ENCODE measurements around the gene DACT2. TPM values are rescaled to one million over a fixed set of nuclear protein-coding genes. Genes with fewer than 3 reads are reported as not detected.

DACT2 gene
- total and polyA plus RNA-seq, 10 donors, result 0.04 to 0.09 TPM; not detected in 8

- peaks cover 0 to 40% (median 6%) of the 10 kb centered on the region in 7 donors for H3K27me3 ChIP-seq (replicated peaks in 1 of 7)
- no peak overlapping the region for H3K4me3 ChIP-seq
- H3K9me3 ChIP-seq, result no peaks in the 10 kb centered on the region
- 73 to 82% (median 76%) methylated on average over 8 of the region's 8 CpGs for WGBS, 5 donors
- DNase-seq, result no peak
- H3K27ac ChIP-seq, result no peak overlapping the region
- TF ChIP-seq POLR2A (IDR thresholded peaks at IDR 0.05) (no peak), POLR2AphosphoS5 (IDR thresholded peaks at IDR 0.05) (no peak)
- TF ChIP-seq, protein P1, sequence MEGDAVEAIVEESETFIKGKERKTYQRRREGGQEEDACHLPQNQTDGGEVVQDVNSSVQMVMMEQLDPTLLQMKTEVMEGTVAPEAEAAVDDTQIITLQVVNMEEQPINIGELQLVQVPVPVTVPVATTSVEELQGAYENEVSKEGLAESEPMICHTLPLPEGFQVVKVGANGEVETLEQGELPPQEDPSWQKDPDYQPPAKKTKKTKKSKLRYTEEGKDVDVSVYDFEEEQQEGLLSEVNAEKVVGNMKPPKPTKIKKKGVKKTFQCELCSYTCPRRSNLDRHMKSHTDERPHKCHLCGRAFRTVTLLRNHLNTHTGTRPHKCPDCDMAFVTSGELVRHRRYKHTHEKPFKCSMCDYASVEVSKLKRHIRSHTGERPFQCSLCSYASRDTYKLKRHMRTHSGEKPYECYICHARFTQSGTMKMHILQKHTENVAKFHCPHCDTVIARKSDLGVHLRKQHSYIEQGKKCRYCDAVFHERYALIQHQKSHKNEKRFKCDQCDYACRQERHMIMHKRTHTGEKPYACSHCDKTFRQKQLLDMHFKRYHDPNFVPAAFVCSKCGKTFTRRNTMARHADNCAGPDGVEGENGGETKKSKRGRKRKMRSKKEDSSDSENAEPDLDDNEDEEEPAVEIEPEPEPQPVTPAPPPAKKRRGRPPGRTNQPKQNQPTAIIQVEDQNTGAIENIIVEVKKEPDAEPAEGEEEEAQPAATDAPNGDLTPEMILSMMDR (IDR thresholded peaks at IDR 0.05 in 8 of 11, conservative IDR thresholded peaks at IDR 0.05 in 3 of 11), result no peak
- intact Hi-C loops (cut with DNase I; ENCODE audit: low total_unique reads), result loop anchor here (10.0 kb wide), 1 partner anchor 197 kb away; no protein-coding TSS in a partner anchor
- no peaks in the 10 kb centered on the region for H3K36me3 ChIP-seq
- H3K4me1 ChIP-seq, result no peaks in the 10 kb centered on the region
Observed at GRCh38 chr6:168341280-168341900, 21.8 kb upstream of the DACT2 start.

GRCh38 chr6:168340819-168341218 lies 21.2 kb upstream of the DACT2 start:
- TF ChIP-seq POLR2AphosphoS5 (IDR thresholded peaks at IDR 0.05) (no peak), POLR2A (IDR thresholded peaks at IDR 0.05) (no peak)
- TF ChIP-seq, protein P1 (IDR thresholded peaks at IDR 0.05 in 8 of 11, conservative IDR thresholded peaks at IDR 0.05 in 3 of 11), result no peak
- 89 to 95% (median 92%) methylated on average over 4 to 10 of the region's 10 CpGs for WGBS, 5 donors

DNA sequence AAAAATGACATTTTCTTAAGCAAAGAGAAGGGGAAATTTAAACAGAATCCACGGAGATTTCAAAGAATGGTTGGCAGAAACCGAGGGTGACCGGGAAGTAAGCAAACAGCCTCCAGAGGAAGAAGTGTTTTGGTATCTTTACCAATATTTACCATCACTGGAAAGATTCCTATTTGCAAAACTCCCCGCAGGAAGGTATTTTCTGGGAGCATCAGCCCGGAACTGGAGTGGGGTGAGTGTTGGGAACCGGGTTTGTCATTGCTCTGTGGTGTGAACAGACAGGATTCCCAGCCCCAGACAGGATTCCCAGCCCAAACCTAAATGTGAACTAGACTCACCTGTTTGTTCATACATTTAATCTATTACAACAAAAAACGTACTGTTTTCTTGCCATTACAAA lies 19.2 kb upstream of the DACT2 start:
- H3K4me3 ChIP-seq, result no peak overlapping the region
- WGBS, 5 donors, result 64 to 85% (median 81%) methylated on average over 7 of the region's 7 CpGs
- intact Hi-C loops (cut with DNase I; ENCODE audit: low total_unique reads), result no loop called here
- no peaks in the 10 kb centered on the region for H3K4me1 ChIP-seq
- no peaks in the 10 kb centered on the region for H3K9me3 ChIP-seq
- H3K27ac ChIP-seq, result no peak overlapping the region
- TF ChIP-seq, protein P1 (IDR thresholded peaks at IDR 0.05 in 8 of 11, conservative IDR thresholded peaks at IDR 0.05 in 3 of 11), result no peak
- TF ChIP-seq POLR2A (IDR thresholded peaks at IDR 0.05) (no peak), POLR2AphosphoS5 (IDR thresholded peaks at IDR 0.05) (no peak)
- no peaks in the 10 kb centered on the region for H3K36me3 ChIP-seq
- peaks cover 0 to 14% (median 0%) of the 10 kb centered on the region in 7 donors for H3K27me3 ChIP-seq (replicated peaks in 1 of 7)
- no peak for DNase-seq

More at GRCh38 chr6:168340819-168341218, 21.2 kb upstream of the DACT2 start:
- Histone ChIP-seq H3K36me3 (no peaks in the 10 kb centered on the region), H3K9me3 (no peaks in the 10 kb centered on the region), H3K27me3 (replicated peaks in 1 of 7) (peaks cover 0 to 35% (median 6%) of the 10 kb centered on the region in 7 donors), H3K4me3 (no peak overlapping the region), H3K27ac (no peak overlapping the region), H3K4me1 (no peaks in the 10 kb centered on the region)
- intact Hi-C loops (cut with DNase I; ENCODE audit: low total_unique reads), result loop anchor here (10.0 kb wide), 1 partner anchor 196 kb away; no protein-coding TSS in a partner anchor
- no peak for DNase-seq

GRCh38 chr6:168336967-168337366 lies 17.4 kb upstream of the DACT2 start:
- Histone ChIP-seq H3K27me3 (replicated peaks in 1 of 7) (peaks cover 0 to 7% (median 0%) of the 10 kb centered on the region in 7 donors), H3K36me3 (no peaks in the 10 kb centered on the region), H3K4me3 (no peak overlapping the region), H3K4me1 (no peaks in the 10 kb centered on the region), H3K27ac (no peak overlapping the region), H3K9me3 (no peaks in the 10 kb centered on the region)
- TF ChIP-seq, protein P1 (IDR thresholded peaks at IDR 0.05 in 8 of 11, conservative IDR thresholded peaks at IDR 0.05 in 3 of 11), result no peak
- TF ChIP-seq POLR2AphosphoS5 (IDR thresholded peaks at IDR 0.05), result no peak
- no peak for TF ChIP-seq POLR2A (IDR thresholded peaks at IDR 0.05)
- intact Hi-C loops (cut with DNase I; ENCODE audit: low total_unique reads), result no loop called here
- DNase-seq, result no peak
- WGBS, 5 donors, result 55 to 72% (median 58%) methylated on average over 4 of the region's 4 CpGs

Measured in spleen (tissue), 11 donors.